Kidney tubule cell (primary cell): Measurements from ENCODE around the gene POLR2J2.
"Not testable (repeated sequence)": the region's sequence is repeated elsewhere in the genome, so short reads cannot be mapped to it uniquely, and the experiment has no call there.

ENCODE experiments used
- DNase-seq: peaks from one replicate; pipeline ENCODE4 v3.0.0-alpha.2; 2018; ENCODE audit warnings: low spot score

POLR2J2 gene

GRCh38 chr7:102671166-102671955 lies at the start of gene POLR2J2:
TSS of gene POLR2J2 (minus strand) at chr7:102671663. CDS start at chr7:102671601, 62 bp downstream.
- not testable (repeated sequence) for DNase-seq

GRCh38 chr7:102718491-102718890 lies 47.0 kb upstream of the POLR2J2 start:
- DNase-seq = not testable (repeated sequence)

- not testable (repeated sequence) for DNase-seq
These were observed 44.3 kb upstream of the POLR2J2 start for GRCh38 chr7:102715718-102716117.

- not testable (repeated sequence) for DNase-seq
These were observed 43.5 kb upstream of the POLR2J2 start for GRCh38 chr7:102714774-102715522.

GRCh38 chr7:102713691-102714080 lies 42.2 kb upstream of the POLR2J2 start:
- not testable (repeated sequence) for DNase-seq

- DNase-seq = not testable (repeated sequence)
These were observed 41.7 kb upstream of the POLR2J2 start for GRCh38 chr7:102713011-102713690.

- DNase-seq = not testable (repeated sequence)
These were observed 27.7 kb upstream of the POLR2J2 start for GRCh38 chr7:102698962-102699750.

- not testable (repeated sequence) for DNase-seq
These were observed 26.4 kb upstream of the POLR2J2 start for GRCh38 chr7:102697642-102698512.

GRCh38 chr7:102696009-102696408 lies 24.5 kb upstream of the POLR2J2 start:
- not testable (repeated sequence) for DNase-seq

- DNase-seq = not testable (repeated sequence)
These were observed 23.6 kb upstream of the POLR2J2 start for GRCh38 chr7:102695033-102695552.

GRCh38 chr7:102694008-102694407 lies 22.5 kb upstream of the POLR2J2 start:
- DNase-seq = not testable (repeated sequence)

- not testable (repeated sequence) for DNase-seq
These were observed 19.1 kb upstream of the POLR2J2 start for GRCh38 chr7:102690602-102691001.

GRCh38 chr7:102689436-102690282 lies 18.2 kb upstream of the POLR2J2 start:
- DNase-seq = not testable (repeated sequence)

GRCh38 chr7:102688299-102689036 lies 17.0 kb upstream of the POLR2J2 start:
- not testable (repeated sequence) for DNase-seq

GRCh38 chr7:102682560-102682959 lies 11.1 kb upstream of the POLR2J2 start:
- DNase-seq = not testable (repeated sequence)

- DNase-seq = not testable (repeated sequence)
These were observed 9.3 kb upstream of the POLR2J2 start for GRCh38 chr7:102680780-102681179.

GRCh38 chr7:102675545-102675944 lies 4.1 kb upstream of the POLR2J2 start:
- not testable (repeated sequence) for DNase-seq

GRCh38 chr7:102673447-102674067 lies 2.1 kb upstream of the POLR2J2 start:
- not testable (repeated sequence) for DNase-seq
